K562 (cell line): ENCODE data around the gene TMEM117. TPM values are rescaled to one million over a fixed set of nuclear protein-coding genes. Genes with fewer than 3 reads are reported as not detected.

Experiments used
- ATAC-seq: fragments of 200-7000 bp; cut with Tn5 transposase; 3 replicates; pipeline ENCODE4 v1.9.1; 2020; ENCODE audit warnings: moderate library complexity
- BruUV-seq: library from RNA; stranded (reverse); fragments of 400-500 nt; replicated peaks from 2 replicates; lab custom pipeline; 2021; lab: Mats Ljungman, UMichigan
- CTCF ChIA-PET: fragments of 300-600 bp; formaldehyde crosslinking; extraction: SDS; loops from one replicate; lab custom pipeline; 2021; ENCODE audit warnings: low intra/inter-chr PET ratio; lab: Yijun Ruan, JAX
- POLR2A ChIA-PET: fragments of 300-600, 350-650 bp; sonication (Branson Sonifier 250); formaldehyde crosslinking; extraction: SDS; loops from one replicate; lab custom pipeline; 2021; ENCODE audit warnings: antibody characterized with exemption, inconsistent platforms; lab: Yijun Ruan, JAX
- DNase-seq, 4 experiments: peaks; one replicate each; pipeline versions ENCODE4 v3.0.0 to v3.0.0-alpha.2; 2011 to 2018; ENCODE audit warnings: low spot score in 3 of 4, mixed read lengths in 3 of 4; ENCODE audit errors: extremely low read depth in 1 of 4
- FAIRE-seq: peaks from 2 replicates; lab custom pipeline; 2011; peaks lifted over from hg19 to GRCh38; lab: Jason Lieb, UNC
- H2AFZ ChIP-seq: 2 replicates; pipeline ENCODE4 v1.6.0; 2011; ENCODE audit warnings: low read depth, low read length, control low read depth, inconsistent platforms
- H3K27ac ChIP-seq: fragments of 200-600 bp; 3 replicates; pipeline ENCODE4 v1.8.0; 2011; ENCODE audit warnings: low read depth, mild to moderate bottlenecking, control low read depth, inconsistent platforms, low read length, moderate library complexity, mixed read lengths; ENCODE audit errors: extremely low read depth
- H3K27me3 ChIP-seq, 2 experiments: fragments of 300-600 bp in 1 of 2; 2 replicates in 1 of 2; 3 replicates in 1 of 2; pipeline versions ENCODE4 v1.6.0 to v1.8.0; 2011; ENCODE audit warnings: inconsistent platforms in 2 of 2, low read length in 2 of 2, mild to moderate bottlenecking in 1 of 2, mixed read lengths in 1 of 2, moderate library complexity in 1 of 2; ENCODE audit not compliant: control insufficient read depth in 2 of 2, insufficient read depth in 2 of 2
- H3K36me3 ChIP-seq: fragments of 300-600 bp; 3 replicates; pipeline ENCODE4 v1.8.0; 2011; ENCODE audit warnings: mild to moderate bottlenecking, low read length, inconsistent platforms; ENCODE audit not compliant: control insufficient read depth, insufficient read depth
- H3K4me1 ChIP-seq, 2 experiments: fragments of 200-600 bp in 1 of 2; replicated peaks in 1 of 2; 2 replicates in 1 of 2; 3 replicates in 1 of 2; pipeline versions ENCODE4 v1.5.1 to v1.8.0; 2011; ENCODE audit warnings: inconsistent platforms in 2 of 2, low read length in 2 of 2, mild to moderate bottlenecking in 1 of 2, mixed read lengths in 1 of 2, moderate library complexity in 1 of 2; ENCODE audit not compliant: control insufficient read depth in 2 of 2, insufficient read depth in 2 of 2
- H3K4me2 ChIP-seq: 2 replicates; pipeline ENCODE4 v1.6.1; 2011; ENCODE audit warnings: low read length, control low read depth, inconsistent platforms, mixed read lengths; ENCODE audit not compliant: insufficient read depth
- H3K4me3 ChIP-seq: fragments of 200-600 bp; sonication (generic), shearing (Covaris generic); 2 replicates; pipeline ENCODE4 v1.5.1; 2016; ENCODE audit warnings: control low read depth, inconsistent platforms
- H3K79me2 ChIP-seq: fragments of 200-600 bp; 3 replicates; pipeline ENCODE4 v1.8.0; 2011; ENCODE audit warnings: low read length, inconsistent platforms; ENCODE audit not compliant: control insufficient read depth, insufficient read depth
- H3K9ac ChIP-seq, 2 experiments: 2 replicates each; pipeline versions ENCODE4 v1.6.0 to v1.6.1; 2011; ENCODE audit warnings: low read depth in 2 of 2, low read length in 2 of 2, control low read depth in 1 of 2, inconsistent platforms in 1 of 2, mild to moderate bottlenecking in 1 of 2, mixed read lengths in 1 of 2; ENCODE audit not compliant: insufficient read depth in 1 of 2
- H3K9me1 ChIP-seq: one replicate; pipeline ENCODE4 v1.6.0; 2011; ENCODE audit warnings: inconsistent platforms, mild to moderate bottlenecking, low read length, moderate library complexity; ENCODE audit not compliant: control insufficient read depth, insufficient read depth
- H3K9me3 ChIP-seq: replicated peaks from 2 replicates; pipeline ENCODE4 v1.5.1; 2011; ENCODE audit warnings: low read depth, low read length, inconsistent platforms; ENCODE audit not compliant: control insufficient read depth, insufficient read depth
- H4K20me1 ChIP-seq: replicated peaks from 2 replicates; pipeline ENCODE4 v1.6.1; 2011; ENCODE audit warnings: low read length, inconsistent platforms, mixed read lengths; ENCODE audit not compliant: control insufficient read depth, insufficient read depth
- BRD9 ChIP-seq: fragments of 450-650 bp; IDR thresholded peaks from 2 replicates; pipeline ENCODE4 v1.6.1; 2018; ENCODE audit warnings: low read depth; ENCODE audit not compliant: partially characterized antibody
- CGGBP1 ChIP-seq: fragments of 250-450 bp; sonication (Bioruptor Pico); IDR thresholded peaks from 2 replicates; pipeline ENCODE4 v1.9.0; 2021; ENCODE audit warnings: mild to moderate bottlenecking
- FOS ChIP-seq: IDR thresholded peaks from 3 replicates; pipeline ENCODE4 v1.6.1; 2011; ENCODE audit not compliant: insufficient read length; ENCODE audit errors: extremely low read depth
- IRF2 ChIP-seq: sonication (generic); formaldehyde crosslinking; IDR thresholded peaks from 2 replicates; pipeline ENCODE4 v1.8.1; 2022; ENCODE audit warnings: mild to moderate bottlenecking, missing genetic modification reagents
- PTRF ChIP-seq: fragments of 450-650 bp; IDR thresholded peaks from 2 replicates; pipeline ENCODE4 v1.6.1; 2016; ENCODE audit warnings: mild to moderate bottlenecking, missing genetic modification characterization, missing compliant biosample characterization
- PYGO2 ChIP-seq: fragments of 450-650 bp; IDR thresholded peaks from 2 replicates; pipeline ENCODE4 v1.6.1; 2016; ENCODE audit warnings: mild to moderate bottlenecking, missing genetic modification characterization, moderate library complexity, missing compliant biosample characterization
- SREBF1 ChIP-seq: fragments of 150-350 bp; IDR thresholded peaks from 2 replicates; pipeline ENCODE4 v1.6.1; 2014; ENCODE audit warnings: antibody characterized with exemption, low read depth, low read length, borderline replicate concordance
- SRSF3 ChIP-seq: fragments of 200-400 bp; formaldehyde crosslinking; IDR thresholded peaks from 2 replicates; pipeline ENCODE4 v1.6.1; 2016; ENCODE audit warnings: mild to moderate bottlenecking, low read length, moderate library complexity; ENCODE audit not compliant: insufficient read depth
- TAL1 ChIP-seq: fragments of 450-650 bp; IDR thresholded peaks from 2 replicates; pipeline ENCODE4 v1.6.1; 2016; ENCODE audit warnings: mild to moderate bottlenecking
- ZBTB40 ChIP-seq, 2 experiments: fragments of 450-650 bp in 1 of 2; sonication (generic) in 1 of 2; formaldehyde crosslinking in 1 of 2; IDR thresholded peaks; 2 replicates each; pipeline versions ENCODE4 v1.7.1 to v1.9.0; 2016 to 2022; ENCODE audit warnings: inconsistent platforms in 1 of 2, mild to moderate bottlenecking in 1 of 2, missing genetic modification reagents in 1 of 2
- ZNF354B ChIP-seq: fragments of 250-450 bp; sonication (Bioruptor Pico); IDR thresholded peaks from 2 replicates; pipeline ENCODE4 v1.4.0; 2020
- ZNF561 ChIP-seq: fragments of 450-650 bp; formaldehyde crosslinking; conservative IDR thresholded peaks from 2 replicates; pipeline ENCODE4 v1.4.0; 2020; ENCODE audit warnings: mild to moderate bottlenecking, moderate library complexity
- WGBS: fragments of 100-300 bp; shearing (Covaris generic); methylation state at CpG from one replicate; pipeline ENCODE4 v1.1.6; 2016; ENCODE audit warnings: low coverage, mixed read lengths; ENCODE audit not compliant: insufficient coverage; ENCODE audit errors: missing lambda C conversion rate; 5-methylcytosine and 5-hydroxymethylcytosine counted together
- in situ Hi-C: fragments of 300-500 bp; cut with MboI; formaldehyde crosslinking; loops from 4 replicates; pipeline ENCODE4 v1.15.0; 2018; ENCODE audit warnings: inconsistent platforms, mixed read lengths
- intact Hi-C: fragments of 100-400 bp; cut with micrococcal nuclease; formaldehyde crosslinking; loops from 2 replicates; pipeline ENCODE4 v1.14.2; 2022
- polyA plus RNA-seq, 8 experiments: library from polyadenylated mRNA; depleted of rRNA in 4 of 8; stranded (reverse) in 5 of 8; unstranded in 3 of 8; fragments of >200 nt; fragmentation: Nextera tagmentation in 2 of 8; fragmentation: Illumina TruSeq in 1 of 8; extraction: Ambion mirVana in 2 of 8; extraction: Trizol in 1 of 8; gene quantifications; 2 replicates each; pipeline versions ENCODE4 v1.2.1 to v1.2.3, GENCODE V29; 2011 to 2014; ENCODE audit warnings: inconsistent platforms in 1 of 8, missing spikeins in 1 of 8
- total RNA-seq, 7 experiments: library from RNA; depleted of rRNA in 6 of 7; stranded (reverse); fragments of >200 nt in 6 of 7; fragmentation: Illumina TruSeq in 2 of 7; extraction: Trizol in 2 of 7; gene quantifications; 2 replicates each; pipeline versions ENCODE4 v1.2.1 to v1.2.3, GENCODE V29; 2011 to 2021; ENCODE audit warnings: low replicate concordance in 1 of 7
- TF ChIP-seq, protein P1 (sequence below): fragments of 450-650 bp; formaldehyde crosslinking; IDR thresholded peaks from 2 replicates; pipeline ENCODE4 v1.4.0; 2022; ENCODE audit warnings: missing genetic modification characterization

The TMEM117 gene
- total and polyA plus RNA-seq, 9 of the 15 experiments (the other 6 are each of a cell fraction or from before 2014, with no cell fraction given) = 0.31 to 2.8 (median 1.0) TPM

- no peak overlapping the region for H2AFZ ChIP-seq
- CTCF ChIA-PET = no interaction called here
- H3K27me3 ChIP-seq = no peaks in the 10 kb centered on the region
- WGBS = 0% methylated on average over 1 of the region's 1 CpG
- ATAC-seq (no peak), DNase-seq (no peak), FAIRE-seq (no peak)
- intact Hi-C loops (no loop called here), in situ Hi-C loops (no loop called here)
- POLR2A ChIA-PET = no interaction called here
- H3K36me3 ChIP-seq = no peaks in the 10 kb centered on the region
- H3K9me1 ChIP-seq = no peaks in the 10 kb centered on the region
- H3K9me3 ChIP-seq = no peaks in the 10 kb centered on the region; the same call in 1 of the 2 replicates
- no peaks in the 10 kb centered on the region for H3K79me2 ChIP-seq
- H4K20me1 ChIP-seq = no peaks in the 10 kb centered on the region
- H3K27ac ChIP-seq = no peak overlapping the region
- no TSS peak for BruUV-seq
- no peak overlapping the region for H3K4me3 ChIP-seq
- no peak overlapping the region for H3K4me2 ChIP-seq
- H3K9ac ChIP-seq = no peak overlapping the region
- TF ChIP-seq IRF2 (CRISPR knock-in tag) (no peak), TAL1 (no peak), CGGBP1 (CRISPR knock-in tag) (no peak), ZNF354B (CRISPR knock-in tag) (no peak), FOS (no peak), SRSF3 (no peak), BRD9 (no peak), ZNF561 (CRISPR knock-in tag) (no peak), ZBTB40 (IDR thresholded peaks at IDR 0.05) (no peak), ZBTB40 (CRISPR knock-in tag; IDR thresholded peaks at IDR 0.05) (no peak), PTRF (tag) (no peak), PYGO2 (tag) (no peak), SREBF1 (no peak)
- TF ChIP-seq, protein P1, sequence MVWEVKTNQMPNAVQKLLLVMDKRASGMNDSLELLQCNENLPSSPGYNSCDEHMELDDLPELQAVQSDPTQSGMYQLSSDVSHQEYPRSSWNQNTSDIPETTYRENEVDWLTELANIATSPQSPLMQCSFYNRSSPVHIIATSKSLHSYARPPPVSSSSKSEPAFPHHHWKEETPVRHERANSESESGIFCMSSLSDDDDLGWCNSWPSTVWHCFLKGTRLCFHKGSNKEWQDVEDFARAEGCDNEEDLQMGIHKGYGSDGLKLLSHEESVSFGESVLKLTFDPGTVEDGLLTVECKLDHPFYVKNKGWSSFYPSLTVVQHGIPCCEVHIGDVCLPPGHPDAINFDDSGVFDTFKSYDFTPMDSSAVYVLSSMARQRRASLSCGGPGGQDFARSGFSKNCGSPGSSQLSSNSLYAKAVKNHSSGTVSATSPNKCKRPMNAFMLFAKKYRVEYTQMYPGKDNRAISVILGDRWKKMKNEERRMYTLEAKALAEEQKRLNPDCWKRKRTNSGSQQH (CRISPR knock-in tag) = no peak
- no peaks in the 10 kb centered on the region for H3K4me1 ChIP-seq
Observed at GRCh38 chr12:44433659-44434058, 597.8 kb downstream of the TMEM117 start.
